H9 (cell line): ENCODE results near the gene LRP3. TPM values are rescaled to one million over a fixed set of nuclear protein-coding genes. Genes with fewer than 3 reads are reported as not detected.

Source experiments
- DNase-seq: peaks from one replicate; pipeline ENCODE4 v3.0.0-alpha.2; 2017
- H2AFZ ChIP-seq: one replicate; pipeline ENCODE4 v1.6.1; 2013; ENCODE audit warnings: mild to moderate bottlenecking, low read length, control low read depth, moderate library complexity
- H2AK5ac ChIP-seq: 2 replicates; pipeline ENCODE4 v1.6.1; 2013; ENCODE audit warnings: low read length, control low read depth, mixed read lengths; ENCODE audit not compliant: insufficient read length
- H2BK120ac ChIP-seq: one replicate; pipeline ENCODE4 v1.6.1; 2013; ENCODE audit warnings: low read depth, mild to moderate bottlenecking, low read length, control low read depth, inconsistent platforms; ENCODE audit not compliant: poor library complexity, severe bottlenecking
- H2BK12ac ChIP-seq: 2 replicates; pipeline ENCODE4 v1.6.1; 2013; ENCODE audit warnings: low read length, control low read depth, mixed read lengths, low read depth; ENCODE audit not compliant: insufficient read length
- H2BK15ac ChIP-seq: 2 replicates; pipeline ENCODE4 v1.6.1; 2013; ENCODE audit warnings: low read depth, low read length, control low read depth
- H2BK20ac ChIP-seq: one replicate; pipeline ENCODE4 v1.6.1; 2013; ENCODE audit warnings: low read depth, mild to moderate bottlenecking, low read length, control low read depth, inconsistent platforms; ENCODE audit not compliant: poor library complexity, severe bottlenecking
- H2BK5ac ChIP-seq: 2 replicates; pipeline ENCODE4 v1.6.1; 2013; ENCODE audit warnings: low read length, control low read depth, mixed read lengths; ENCODE audit not compliant: insufficient read length
- H3K14ac ChIP-seq: 2 replicates; pipeline ENCODE4 v1.6.1; 2013; ENCODE audit warnings: low read length, control low read depth; ENCODE audit not compliant: insufficient read depth
- H3K18ac ChIP-seq: 2 replicates; pipeline ENCODE4 v1.6.1; 2013; ENCODE audit warnings: low read depth, mild to moderate bottlenecking, mixed read lengths, low read length, control low read depth; ENCODE audit not compliant: insufficient read length
- H3K23ac ChIP-seq: 2 replicates; pipeline ENCODE4 v1.6.1; 2013; ENCODE audit warnings: low read length, control low read depth, mixed read lengths, low read depth; ENCODE audit not compliant: insufficient read length
- H3K23me2 ChIP-seq: 2 replicates; pipeline ENCODE4 v1.6.1; 2013; ENCODE audit warnings: low read depth, mild to moderate bottlenecking, mixed read lengths, low read length, control low read depth; ENCODE audit not compliant: insufficient read length, poor library complexity, severe bottlenecking
- H3K27ac ChIP-seq: 2 replicates; pipeline ENCODE4 v1.5.1; 2013; ENCODE audit warnings: low read length, control low read depth, mixed read lengths, low read depth; ENCODE audit not compliant: insufficient read length
- H3K27me3 ChIP-seq: 2 replicates; pipeline ENCODE4 v1.6.1; 2013; ENCODE audit warnings: low read length, control low read depth, inconsistent platforms; ENCODE audit not compliant: insufficient read depth
- H3K4ac ChIP-seq: 2 replicates; pipeline ENCODE4 v1.6.1; 2013; ENCODE audit warnings: low read depth, mild to moderate bottlenecking, control low read depth, inconsistent platforms, low read length, moderate library complexity
- H3K4me1 ChIP-seq: 2 replicates; pipeline ENCODE4 v1.6.1; 2013; ENCODE audit warnings: low read length, control low read depth, inconsistent platforms; ENCODE audit not compliant: insufficient read depth
- H3K4me2 ChIP-seq: 2 replicates; pipeline ENCODE4 v1.6.1; 2013; ENCODE audit warnings: low read length, control low read depth, mixed read lengths; ENCODE audit not compliant: insufficient read length, insufficient read depth
- H3K56ac ChIP-seq: 2 replicates; pipeline ENCODE4 v1.6.1; 2013; ENCODE audit warnings: low read depth, mild to moderate bottlenecking, mixed read lengths, low read length, control low read depth; ENCODE audit not compliant: insufficient read length
- H3K79me1 ChIP-seq: 2 replicates; pipeline ENCODE4 v1.6.1; 2013; ENCODE audit warnings: low read depth, mild to moderate bottlenecking, moderate library complexity, low read length, control low read depth, inconsistent platforms; ENCODE audit not compliant: insufficient read depth, poor library complexity, severe bottlenecking
- H3K79me2 ChIP-seq: 2 replicates; pipeline ENCODE4 v1.6.1; 2013; ENCODE audit warnings: low read length, control low read depth, inconsistent platforms; ENCODE audit not compliant: insufficient read depth
- H3K9ac ChIP-seq: 2 replicates; pipeline ENCODE4 v1.6.1; 2013; ENCODE audit warnings: low read length, control low read depth, mixed read lengths; ENCODE audit not compliant: insufficient read length; ENCODE audit errors: extremely low read depth
- H3K9me3 ChIP-seq: one replicate; pipeline ENCODE4 v1.6.1; 2013; ENCODE audit warnings: low read depth, low read length, inconsistent platforms; ENCODE audit not compliant: control insufficient read depth
- H3T11ph ChIP-seq: one replicate; pipeline ENCODE4 v1.6.1; 2013; ENCODE audit warnings: mild to moderate bottlenecking, low read length, control low read depth, inconsistent platforms
- H4K20me1 ChIP-seq: one replicate; pipeline ENCODE4 v1.6.1; 2013; ENCODE audit not compliant: control insufficient read depth, insufficient read length, insufficient read depth
- H4K5ac ChIP-seq: 2 replicates; pipeline ENCODE4 v1.6.1; 2013; ENCODE audit warnings: low read depth, mild to moderate bottlenecking, mixed read lengths, low read length, control low read depth; ENCODE audit not compliant: insufficient read length
- H4K8ac ChIP-seq: replicated peaks from 2 replicates; pipeline ENCODE4 v1.6.1; 2013; ENCODE audit warnings: low read length, control low read depth, mixed read lengths, low read depth; ENCODE audit not compliant: insufficient read length
- H4K91ac ChIP-seq: 2 replicates; pipeline ENCODE4 v1.6.1; 2013; ENCODE audit warnings: low read depth, mild to moderate bottlenecking, moderate library complexity, mixed read lengths, low read length, control low read depth; ENCODE audit not compliant: insufficient read length
- H3K27ac Mint-ChIP-seq, 3 experiments: 2 replicates in 2 of 3; 3 replicates in 1 of 3; pipeline ENCODE4 v1.8.0; 2020 to 2021; ENCODE audit warnings: mixed read lengths in 3 of 3, mild to moderate bottlenecking in 1 of 3, moderate library complexity in 1 of 3
- H3K27me3 Mint-ChIP-seq: 2 replicates; pipeline ENCODE4 v1.8.0; 2021; ENCODE audit warnings: low read depth, mild to moderate bottlenecking, moderate library complexity, mixed read lengths
- H3K36me3 Mint-ChIP-seq, 3 experiments: 2 replicates in 2 of 3; 3 replicates in 1 of 3; pipeline ENCODE4 v1.8.0; 2020 to 2021; ENCODE audit warnings: low read depth in 3 of 3, mixed read lengths in 3 of 3; ENCODE audit not compliant: insufficient read depth in 1 of 3
- H3K4me1 Mint-ChIP-seq, 2 experiments: 2 replicates each; pipeline ENCODE4 v1.8.0; 2020; ENCODE audit warnings: mixed read lengths in 2 of 2
- H3K4me3 Mint-ChIP-seq, 2 experiments: 2 replicates in 1 of 2; 3 replicates in 1 of 2; pipeline ENCODE4 v1.8.0; 2020 to 2021; ENCODE audit warnings: mild to moderate bottlenecking in 2 of 2, mixed read lengths in 2 of 2, moderate library complexity in 1 of 2
- H3K9me3 Mint-ChIP-seq, 2 experiments: 2 replicates in 1 of 2; 3 replicates in 1 of 2; pipeline ENCODE4 v1.8.0; 2020; ENCODE audit warnings: mild to moderate bottlenecking in 2 of 2, mixed read lengths in 2 of 2, moderate library complexity in 1 of 2
- CTCF ChIP-seq: fragments of 200-600 bp; sonication (generic); conservative IDR thresholded peaks from 3 replicates; pipeline ENCODE4 v1.8.0; 2021; ENCODE audit warnings: antibody characterized with exemption, mild to moderate bottlenecking
- WGBS: extraction: QIAGEN DNeasy Blood & Tissue Kit; methylation state at CpG from one replicate; pipeline ENCODE4 v1.1.7; 2013; ENCODE audit warnings: missing lambda C conversion rate, low lambda C conversion rate, mixed read lengths; ENCODE audit not compliant: insufficient read length; ENCODE audit errors: extremely low coverage; 5-methylcytosine and 5-hydroxymethylcytosine counted together
- total RNA-seq: library from RNA; stranded (reverse); gene quantifications from 2 replicates; pipeline ENCODE4 v1.2.1, GENCODE V29; 2021

Gene LRP3
- total RNA-seq, 1 experiment from 2014 or later: 29.2 TPM

- no peak for DNase-seq
- Histone ChIP-seq H3K4ac (no peak overlapping the region), H2BK20ac (no peak overlapping the region), H2BK12ac (no peak overlapping the region), H3K23me2 (no peaks in the 10 kb centered on the region), H2BK15ac (no peak overlapping the region), H3K18ac (no peak overlapping the region), H3K4me1 (no peaks in the 10 kb centered on the region), H3K4me2 (no peak overlapping the region), H2AK5ac (no peak overlapping the region), H3K9ac (no peak overlapping the region), H3K23ac (no peak overlapping the region), H3T11ph (no peak overlapping the region), H3K27ac (no peak overlapping the region), H3K56ac (no peak overlapping the region), H3K27me3 (no peaks in the 10 kb centered on the region), H4K8ac (no peak overlapping the region), H3K9me3 (no peaks in the 10 kb centered on the region), H4K20me1 (peaks cover under 1% of the 10 kb centered on the region), H4K91ac (no peak overlapping the region), H3K79me1 (no peaks in the 10 kb centered on the region), H3K79me2 (no peaks in the 10 kb centered on the region), H2BK5ac (no peak overlapping the region), H4K5ac (no peak overlapping the region), H2AFZ (no peak overlapping the region), H3K14ac (no peak overlapping the region), H2BK120ac (no peak overlapping the region)
- Mint-ChIP-seq H3K27me3 (no peaks in the 10 kb centered on the region), H3K9me3 (no peaks in the 10 kb centered on the region), H3K36me3 (peaks cover 0 to 13% (median 10%) of the 10 kb centered on the region in 3 experiments; a peak in 6 of 7 replicates), H3K4me1 (no peaks in the 10 kb centered on the region), H3K27ac (no peak overlapping the region), H3K4me3 (no peak overlapping the region)
- no peak for TF ChIP-seq CTCF
- WGBS: no CpG with 5 or more reads among the region's 6 CpGs
These were observed 9.4 kb downstream of the LRP3 start for GRCh38 chr19:33203529-33203928.
